ENCODE results near the gene OR10Z1. TPM values are rescaled to one million over a fixed set of nuclear protein-coding genes. Genes with fewer than 3 reads are reported as not detected.

The OR10Z1 gene
- total RNA-seq, 2 donors from 2014 or later: not detected

GRCh38 chr1:158649052-158649451 is 44.0 kb downstream of the OR10Z1 start:
- Mint-ChIP-seq H3K27ac (no peak overlapping the region), H3K27me3 (ENCODE audit: insufficient read depth) (no peaks in the 10 kb centered on the region), H3K9me3 (no peaks in the 10 kb centered on the region), H3K4me3 (no peak overlapping the region), H3K4me1 (no peaks in the 10 kb centered on the region), H3K36me3 (ENCODE audit: low read depth) (no peaks in the 10 kb centered on the region)
- H3K27ac ChIP-seq (ENCODE audit: low read depth, low read length): no peak overlapping the region
- no peak overlapping the region for H3K4me3 ChIP-seq (ENCODE audit: low read length)
- TF ChIP-seq CTCF (conservative IDR thresholded peaks at IDR 0.05): peak; percentile 53
- no peaks in the 10 kb centered on the region for H3K9me3 ChIP-seq (ENCODE audit: control insufficient read depth, low read length)
- no peaks in the 10 kb centered on the region for H3K27me3 ChIP-seq (ENCODE audit: control insufficient read depth, insufficient read depth, low read length, poor library complexity, severe bottlenecking)
- no peaks in the 10 kb centered on the region for H3K36me3 ChIP-seq (ENCODE audit: control insufficient read depth, insufficient read depth, low read length)
- H3K9ac ChIP-seq (ENCODE audit: extremely low read depth, low read length, poor library complexity, severe bottlenecking): no peak overlapping the region
- DNase-seq: no peak
- H3K4me1 ChIP-seq (ENCODE audit: control insufficient read depth, insufficient read depth, low read length): no peaks in the 10 kb centered on the region

DNA sequence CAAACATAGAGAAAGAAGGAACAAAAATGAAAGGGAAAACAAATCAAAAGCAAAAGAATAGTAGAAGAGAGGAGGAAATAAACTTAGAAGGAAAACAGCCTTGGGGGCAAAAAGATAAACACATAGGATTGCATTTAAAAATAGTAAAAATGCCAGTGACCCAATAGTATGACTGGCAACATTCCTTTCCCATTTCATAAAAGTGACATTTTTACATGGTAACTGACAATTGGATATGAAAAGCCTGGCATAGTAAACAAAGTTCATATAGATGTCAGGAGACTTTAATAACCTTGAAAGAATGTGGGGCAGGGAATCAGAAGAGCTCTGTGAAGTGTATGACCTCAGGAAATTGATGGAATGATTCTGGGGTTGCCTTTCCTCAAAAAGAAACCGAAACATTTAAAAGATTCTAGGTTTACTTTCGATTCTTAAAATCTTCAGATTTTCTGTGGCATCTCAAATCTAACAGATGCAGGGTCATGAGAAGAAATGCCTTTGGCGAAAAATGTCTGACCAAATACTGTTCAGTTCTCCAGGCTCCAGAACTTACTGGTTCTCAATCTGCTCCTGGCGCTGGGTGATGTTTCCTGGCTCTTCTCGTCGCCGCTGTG is 47.8 kb downstream of the OR10Z1 start:
- no peaks in the 10 kb centered on the region for H3K36me3 ChIP-seq (ENCODE audit: control insufficient read depth, insufficient read depth, low read length)
- H3K4me3 ChIP-seq (ENCODE audit: low read length): no peak overlapping the region
- H3K9me3 ChIP-seq (ENCODE audit: control insufficient read depth, low read length): no peaks in the 10 kb centered on the region
- no peak overlapping the region for H3K9ac ChIP-seq (ENCODE audit: extremely low read depth, low read length, poor library complexity, severe bottlenecking)
- no peaks in the 10 kb centered on the region for H3K27me3 ChIP-seq (ENCODE audit: control insufficient read depth, insufficient read depth, low read length, poor library complexity, severe bottlenecking)
- H3K27me3 Mint-ChIP-seq (ENCODE audit: insufficient read depth): no peaks in the 10 kb centered on the region
- H3K36me3 Mint-ChIP-seq (ENCODE audit: low read depth): no peaks in the 10 kb centered on the region
- no peak overlapping the region for H3K4me3 Mint-ChIP-seq
- no peak overlapping the region for H3K27ac ChIP-seq (ENCODE audit: low read depth, low read length)
- H3K9me3 Mint-ChIP-seq: no peaks in the 10 kb centered on the region
- DNase-seq: no peak
- WGBS, 2 experiments (ENCODE audit: insufficient coverage in 1 of 2, insufficient read length in 1 of 2): 93 to 98% methylated on average over 7 of the region's 7 CpGs
- no peaks in the 10 kb centered on the region for H3K4me1 Mint-ChIP-seq
- H3K27ac Mint-ChIP-seq: no peak overlapping the region
- no peaks in the 10 kb centered on the region for H3K4me1 ChIP-seq (ENCODE audit: control insufficient read depth, insufficient read depth, low read length)
- TF ChIP-seq CTCF (conservative IDR thresholded peaks at IDR 0.05): no peak

DNA sequence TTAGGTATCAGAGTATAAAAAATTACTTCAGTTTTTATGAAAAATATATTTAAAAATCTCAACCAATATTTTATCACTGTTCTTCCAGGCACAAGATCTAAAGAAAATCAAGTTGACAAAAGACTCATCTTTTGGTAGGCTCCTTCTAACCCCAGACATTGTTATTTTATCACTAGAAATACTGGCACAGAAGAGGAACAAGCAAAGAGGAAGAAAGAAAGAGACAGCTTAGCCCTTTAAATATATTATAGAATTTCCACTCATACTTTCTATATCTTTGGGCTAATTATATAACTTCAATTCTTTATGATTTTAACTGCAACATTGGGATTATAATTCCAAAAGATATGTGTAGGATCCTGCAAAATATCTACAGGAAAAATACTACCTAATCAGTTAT is 49.0 kb downstream of the OR10Z1 start:
- Histone ChIP-seq H3K36me3 (ENCODE audit: control insufficient read depth, insufficient read depth, low read length) (no peaks in the 10 kb centered on the region), H3K4me1 (ENCODE audit: control insufficient read depth, insufficient read depth, low read length) (no peaks in the 10 kb centered on the region), H3K27ac (ENCODE audit: low read depth, low read length) (no peak overlapping the region), H3K27me3 (ENCODE audit: control insufficient read depth, insufficient read depth, low read length, poor library complexity, severe bottlenecking) (no peaks in the 10 kb centered on the region), H3K4me3 (ENCODE audit: low read length) (no peak overlapping the region), H3K9me3 (ENCODE audit: control insufficient read depth, low read length) (no peaks in the 10 kb centered on the region), H3K9ac (ENCODE audit: extremely low read depth, low read length, poor library complexity, severe bottlenecking) (no peak overlapping the region)
- no peak for DNase-seq
- no peaks in the 10 kb centered on the region for H3K36me3 Mint-ChIP-seq (ENCODE audit: low read depth)
- no peaks in the 10 kb centered on the region for H3K9me3 Mint-ChIP-seq
- H3K27ac Mint-ChIP-seq: no peak overlapping the region
- no peak for TF ChIP-seq CTCF (conservative IDR thresholded peaks at IDR 0.05)
- H3K4me1 Mint-ChIP-seq: no peaks in the 10 kb centered on the region
- H3K4me3 Mint-ChIP-seq: no peak overlapping the region
- H3K27me3 Mint-ChIP-seq (ENCODE audit: insufficient read depth): no peaks in the 10 kb centered on the region

Data from endodermal cell (in vitro differentiated cells).